ENCODE measurements around the gene RAB37.

- TF ChIP-seq CTCF (IDR thresholded peaks at IDR 0.05; ENCODE audit: insufficient read depth, low read length) (no peak), POLR2AphosphoS5 (IDR thresholded peaks at IDR 0.05; ENCODE audit: low read depth) (no peak), REST (IDR thresholded peaks at IDR 0.05; ENCODE audit: insufficient replicate concordance, low read depth) (no peak)
Measured at GRCh38 chr17:74757931-74758847, 21.1 kb downstream of the RAB37 start.

All from HL-60 (cell line).